Measurements from ENCODE around the gene C15orf61. TPM values are rescaled to one million over a fixed set of nuclear protein-coding genes. Genes with fewer than 3 reads are reported as not detected.

Gene C15orf61
- total RNA-seq, 1 experiment from 2014 or later, result 3.9 TPM

DNA sequence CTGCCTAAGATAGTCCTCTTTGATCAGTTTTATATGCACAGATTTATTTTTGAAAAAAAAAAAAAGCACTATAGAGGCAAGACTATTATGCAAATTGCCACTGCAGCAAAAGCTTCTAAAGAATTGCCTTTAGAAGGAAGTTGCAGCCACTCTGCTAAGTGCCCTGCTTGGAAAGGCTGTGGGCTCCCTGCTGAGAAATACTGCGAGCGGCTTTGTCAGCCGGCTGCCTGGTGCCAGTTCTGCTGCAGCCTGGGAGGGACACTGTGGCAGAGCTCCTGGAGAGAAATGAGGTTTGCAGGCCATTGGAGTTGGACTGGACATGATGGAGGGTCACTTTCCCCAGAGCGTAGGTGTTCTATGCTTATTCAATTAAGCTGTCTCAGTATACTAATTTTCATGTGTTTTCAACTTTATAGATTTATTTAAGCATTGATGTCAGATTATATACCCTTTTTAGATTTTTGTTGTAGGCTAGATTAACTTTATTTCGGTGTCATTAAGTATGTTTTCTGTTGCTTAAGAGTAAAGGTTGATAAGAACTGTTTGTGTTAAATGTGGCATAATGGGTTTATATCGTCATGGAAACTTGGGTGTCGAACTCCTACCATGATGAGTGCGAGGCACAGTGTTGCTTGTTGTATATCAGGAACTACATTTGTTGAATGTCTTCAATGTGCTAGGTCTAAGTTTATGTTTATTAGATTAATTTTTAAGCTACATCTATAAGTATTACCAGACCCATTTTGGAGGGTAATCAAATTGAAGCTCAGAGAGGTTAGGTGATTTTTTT is 28.1 kb downstream of the C15orf61 start:
- H3F3A ChIP-seq (ENCODE audit: low read length, unreplicated experiment), result no peaks in the 10 kb centered on the region
- H3K36me3 ChIP-seq (ENCODE audit: low read depth, low read length), result no peaks in the 10 kb centered on the region
- no peaks in the 10 kb centered on the region for H3K27me3 ChIP-seq (ENCODE audit: low read length)
- ATAC-seq (no peak), DNase-seq (no peak)
- no peak overlapping the region for H3K4me3 ChIP-seq (ENCODE audit: low read length)
- H3K9me2 ChIP-seq (replicated peaks; ENCODE audit: low read length), result no peaks in the 10 kb centered on the region
- CTCF ChIA-PET, result no interaction called here
- no TSS peak for BruUV-seq (replicated peaks)
- H3K4me1 ChIP-seq (ENCODE audit: insufficient read depth, low read length), result no peaks in the 10 kb centered on the region
- H4K20me1 ChIP-seq (ENCODE audit: low read length), result no peaks in the 10 kb centered on the region
- H3K79me2 ChIP-seq (ENCODE audit: low read length), result no peaks in the 10 kb centered on the region
- intact Hi-C loops (cut with micrococcal nuclease), result no loop called here
- TF ChIP-seq, protein P1, sequence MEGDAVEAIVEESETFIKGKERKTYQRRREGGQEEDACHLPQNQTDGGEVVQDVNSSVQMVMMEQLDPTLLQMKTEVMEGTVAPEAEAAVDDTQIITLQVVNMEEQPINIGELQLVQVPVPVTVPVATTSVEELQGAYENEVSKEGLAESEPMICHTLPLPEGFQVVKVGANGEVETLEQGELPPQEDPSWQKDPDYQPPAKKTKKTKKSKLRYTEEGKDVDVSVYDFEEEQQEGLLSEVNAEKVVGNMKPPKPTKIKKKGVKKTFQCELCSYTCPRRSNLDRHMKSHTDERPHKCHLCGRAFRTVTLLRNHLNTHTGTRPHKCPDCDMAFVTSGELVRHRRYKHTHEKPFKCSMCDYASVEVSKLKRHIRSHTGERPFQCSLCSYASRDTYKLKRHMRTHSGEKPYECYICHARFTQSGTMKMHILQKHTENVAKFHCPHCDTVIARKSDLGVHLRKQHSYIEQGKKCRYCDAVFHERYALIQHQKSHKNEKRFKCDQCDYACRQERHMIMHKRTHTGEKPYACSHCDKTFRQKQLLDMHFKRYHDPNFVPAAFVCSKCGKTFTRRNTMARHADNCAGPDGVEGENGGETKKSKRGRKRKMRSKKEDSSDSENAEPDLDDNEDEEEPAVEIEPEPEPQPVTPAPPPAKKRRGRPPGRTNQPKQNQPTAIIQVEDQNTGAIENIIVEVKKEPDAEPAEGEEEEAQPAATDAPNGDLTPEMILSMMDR (conservative IDR thresholded peaks at IDR 0.05; ENCODE audit: low read depth, low read length), result no peak
- TF ChIP-seq EZH2 (IDR thresholded peaks at IDR 0.05; ENCODE audit: low read length, unreplicated experiment) (no peak), EZH2phosphoT487 (IDR thresholded peaks at IDR 0.05; ENCODE audit: borderline replicate concordance, low read length) (no peak)
- no peak overlapping the region for H3K4me2 ChIP-seq (ENCODE audit: low read length)
- POLR2A ChIA-PET (ENCODE audit: unreplicated experiment), result no interaction called here
- H2AFZ ChIP-seq (ENCODE audit: low read length), result no peak overlapping the region
- H3K27ac ChIP-seq (ENCODE audit: low read length), result no peak overlapping the region
- H3K9ac ChIP-seq (ENCODE audit: low read length), result no peak overlapping the region
- H3K9me3 ChIP-seq (ENCODE audit: low read length), result no peaks in the 10 kb centered on the region

DNA sequence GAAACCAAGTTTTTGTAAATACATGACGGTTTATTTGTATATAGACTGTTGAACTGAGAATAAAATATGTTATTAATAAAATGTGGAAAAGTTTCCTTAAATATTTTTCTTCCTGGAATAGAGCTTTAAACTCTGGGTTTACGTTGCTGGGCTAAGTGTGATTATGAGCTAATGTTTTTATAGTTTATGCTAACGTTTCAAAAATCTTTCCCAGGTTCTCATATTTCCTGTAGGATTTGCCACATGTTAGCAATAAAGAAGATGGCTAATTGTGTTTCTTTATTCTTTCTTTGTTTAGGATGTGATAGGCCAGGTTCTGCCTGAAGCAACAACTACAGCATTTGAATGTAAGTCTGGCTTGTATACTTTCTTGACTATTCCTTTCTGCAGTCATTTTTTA is 28.8 kb downstream of the C15orf61 start:
- intact Hi-C loops (cut with micrococcal nuclease), result no loop called here
- ATAC-seq (no peak), DNase-seq (no peak)
- no peaks in the 10 kb centered on the region for H3K9me2 ChIP-seq (replicated peaks; ENCODE audit: low read length)
- H3K4me2 ChIP-seq (ENCODE audit: low read length), result no peak overlapping the region
- H3K79me2 ChIP-seq (ENCODE audit: low read length), result no peaks in the 10 kb centered on the region
- no peaks in the 10 kb centered on the region for H4K20me1 ChIP-seq (ENCODE audit: low read length)
- no peak overlapping the region for H3K9ac ChIP-seq (ENCODE audit: low read length)
- no peaks in the 10 kb centered on the region for H3K9me3 ChIP-seq (ENCODE audit: low read length)
- H3K4me1 ChIP-seq (ENCODE audit: insufficient read depth, low read length), result no peaks in the 10 kb centered on the region
- H3K27me3 ChIP-seq (ENCODE audit: low read length), result no peaks in the 10 kb centered on the region
- no TSS peak for BruUV-seq (replicated peaks)
- H3F3A ChIP-seq (ENCODE audit: low read length, unreplicated experiment), result no peaks in the 10 kb centered on the region
- TF ChIP-seq, protein P1 (conservative IDR thresholded peaks at IDR 0.05; ENCODE audit: low read depth, low read length), result no peak
- TF ChIP-seq EZH2 (IDR thresholded peaks at IDR 0.05; ENCODE audit: low read length, unreplicated experiment), result no peak
- no peak for TF ChIP-seq EZH2phosphoT487 (IDR thresholded peaks at IDR 0.05; ENCODE audit: borderline replicate concordance, low read length)
- ChIA-PET POLR2A (ENCODE audit: unreplicated experiment) (no interaction called here), CTCF (no interaction called here)
- no peaks in the 10 kb centered on the region for H3K36me3 ChIP-seq (ENCODE audit: low read depth, low read length)
- H3K4me3 ChIP-seq (ENCODE audit: low read length), result no peak overlapping the region
- no peak overlapping the region for H2AFZ ChIP-seq (ENCODE audit: low read length)
- no peak overlapping the region for H3K27ac ChIP-seq (ENCODE audit: low read length)

DNA sequence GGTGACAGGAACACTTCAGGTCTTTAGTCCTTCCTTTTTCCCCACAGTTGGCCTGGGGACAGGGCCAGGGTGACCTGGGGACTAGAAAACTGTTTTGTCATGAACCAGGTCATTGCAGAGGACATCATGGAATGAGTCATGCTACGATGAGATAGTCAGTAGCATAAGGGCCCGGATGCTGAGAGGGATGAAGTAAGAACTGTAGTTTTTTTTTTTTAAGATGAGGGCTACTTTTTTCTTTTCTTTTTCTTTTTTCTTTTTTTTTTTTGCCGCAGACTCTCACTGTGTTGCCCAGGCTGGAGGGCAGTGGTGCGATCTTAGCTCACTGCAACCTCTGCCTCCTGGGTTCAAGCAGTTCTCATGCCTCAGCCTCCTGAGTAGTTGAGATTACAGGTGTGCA is 29.6 kb downstream of the C15orf61 start:
- H3K9me3 ChIP-seq (ENCODE audit: low read length), result no peaks in the 10 kb centered on the region
- H3K27me3 ChIP-seq (ENCODE audit: low read length), result no peaks in the 10 kb centered on the region
- no peaks in the 10 kb centered on the region for H4K20me1 ChIP-seq (ENCODE audit: low read length)
- H3K9me2 ChIP-seq (replicated peaks; ENCODE audit: low read length), result no peaks in the 10 kb centered on the region
- H3K4me1 ChIP-seq (ENCODE audit: insufficient read depth, low read length), result no peaks in the 10 kb centered on the region
- intact Hi-C loops (cut with micrococcal nuclease), result no loop called here
- no peak overlapping the region for H3K4me2 ChIP-seq (ENCODE audit: low read length)
- ChIA-PET POLR2A (ENCODE audit: unreplicated experiment) (no interaction called here), CTCF (no interaction called here)
- DNase-seq (no peak), ATAC-seq (no peak)
- H3F3A ChIP-seq (ENCODE audit: low read length, unreplicated experiment), result no peaks in the 10 kb centered on the region
- H3K36me3 ChIP-seq (ENCODE audit: low read depth, low read length), result no peaks in the 10 kb centered on the region
- no peak overlapping the region for H3K9ac ChIP-seq (ENCODE audit: low read length)
- H3K4me3 ChIP-seq (ENCODE audit: low read length), result no peak overlapping the region
- no peaks in the 10 kb centered on the region for H3K79me2 ChIP-seq (ENCODE audit: low read length)
- no peak overlapping the region for H3K27ac ChIP-seq (ENCODE audit: low read length)
- TF ChIP-seq EZH2 (IDR thresholded peaks at IDR 0.05; ENCODE audit: low read length, unreplicated experiment) (no peak), EZH2phosphoT487 (IDR thresholded peaks at IDR 0.05; ENCODE audit: borderline replicate concordance, low read length) (no peak)
- TF ChIP-seq, protein P1 (conservative IDR thresholded peaks at IDR 0.05; ENCODE audit: low read depth, low read length), result no peak
- H2AFZ ChIP-seq (ENCODE audit: low read length), result no peak overlapping the region
- no TSS peak for BruUV-seq (replicated peaks)
